Esophagus mucosa (tissue), 1 donor: Measurements from ENCODE around the gene ZNF516. TPM values are rescaled to one million over a fixed set of nuclear protein-coding genes. Genes with fewer than 3 reads are reported as not detected.
A peak's percentile ranks its signal among the peaks of the same experiment; 100 is the strongest.

Source experiments
- ATAC-seq: fragments of 200-7000 bp; cut with Tn5 transposase; one replicate; pipeline ENCODE4 v1.9.1; 2020
- total RNA-seq: library from RNA; stranded (reverse); gene quantifications from one replicate; pipeline ENCODE4 v1.2.4, GENCODE V29; 2023
- donor health status: DM: yes; HTN: yes; CAD: no.

Gene ZNF516
- total RNA-seq, 1 donor from 2014 or later = 19.3 TPM

DNA sequence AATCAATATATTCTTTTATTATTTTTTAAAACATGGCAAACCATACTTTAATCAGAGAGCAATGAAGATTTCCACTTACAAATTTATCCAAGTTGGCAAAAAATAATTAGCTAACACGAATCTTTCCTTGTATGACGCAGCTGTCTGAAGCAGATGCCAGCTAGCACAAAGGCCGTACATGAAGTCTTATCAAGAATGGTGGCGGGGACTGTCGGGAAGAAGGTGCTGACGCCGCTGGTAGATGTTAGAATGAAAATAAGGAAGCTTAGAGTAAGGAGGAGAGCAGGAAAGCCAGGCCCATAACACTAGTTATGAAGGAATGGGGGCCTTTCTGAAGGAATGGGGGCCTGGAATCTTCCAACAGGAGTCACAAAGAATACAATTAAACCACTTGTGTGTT is 96.7 kb downstream of the ZNF516 start:
- ATAC-seq = no peak

DNA sequence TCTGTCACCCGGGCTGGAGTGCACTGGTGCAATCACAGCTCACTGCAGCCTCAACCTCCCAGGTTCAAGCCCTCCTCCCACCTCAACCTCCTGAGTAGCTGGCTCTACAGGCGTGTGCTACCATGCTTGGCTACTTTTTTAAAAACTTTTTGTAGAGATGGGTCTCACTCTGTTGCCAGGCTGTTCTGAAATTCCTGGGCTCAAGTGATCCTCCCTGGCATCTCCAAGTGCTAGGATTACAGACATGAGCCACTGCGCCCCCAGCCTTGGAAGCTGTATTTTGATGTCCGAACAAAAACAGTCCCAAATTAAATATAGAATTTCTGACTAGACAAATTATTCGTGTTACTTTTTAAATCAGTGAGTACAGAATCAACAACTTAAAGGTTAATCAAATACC is 97.4 kb downstream of the ZNF516 start:
- no peak for ATAC-seq

DNA sequence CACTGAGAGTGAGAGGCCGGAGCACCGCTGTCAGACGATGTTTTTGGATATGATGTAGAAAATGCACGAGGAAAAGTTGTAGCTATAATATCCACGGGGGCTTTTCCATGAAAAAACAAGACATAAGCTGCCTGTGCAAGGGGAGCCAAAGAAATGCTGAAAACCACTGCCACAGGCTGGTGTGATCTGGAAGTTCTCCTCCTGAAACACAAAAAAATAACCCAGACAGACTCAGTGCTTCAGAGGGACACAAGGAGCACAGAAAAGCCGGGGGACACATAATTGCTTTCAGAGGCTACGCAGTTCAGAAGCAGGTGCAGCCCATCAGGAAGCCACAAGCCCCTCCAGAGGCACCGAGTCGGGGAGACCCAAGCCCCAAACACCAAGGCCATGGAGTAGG is 98.2 kb downstream of the ZNF516 start:
- no peak for ATAC-seq

DNA sequence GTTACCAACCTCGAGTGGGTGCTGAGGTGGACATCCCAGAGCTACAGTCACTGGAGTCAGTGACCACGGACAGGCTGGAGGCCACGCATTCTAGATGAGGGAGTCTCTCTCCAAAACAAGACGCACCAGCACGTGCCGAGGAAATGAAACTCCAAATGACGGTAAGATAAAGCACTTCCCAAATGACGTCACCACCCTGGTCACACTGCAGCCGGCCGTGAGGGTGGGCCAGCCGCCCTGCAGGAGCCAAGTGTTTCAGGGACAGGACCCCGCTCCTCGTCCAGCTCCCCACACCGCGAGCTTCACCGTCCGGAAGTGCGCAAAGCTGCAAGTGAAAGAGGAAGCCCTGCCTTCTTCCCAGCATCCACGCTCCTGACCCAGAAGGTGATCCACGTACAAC is 99.4 kb downstream of the ZNF516 start:
- ATAC-seq = no peak

DNA sequence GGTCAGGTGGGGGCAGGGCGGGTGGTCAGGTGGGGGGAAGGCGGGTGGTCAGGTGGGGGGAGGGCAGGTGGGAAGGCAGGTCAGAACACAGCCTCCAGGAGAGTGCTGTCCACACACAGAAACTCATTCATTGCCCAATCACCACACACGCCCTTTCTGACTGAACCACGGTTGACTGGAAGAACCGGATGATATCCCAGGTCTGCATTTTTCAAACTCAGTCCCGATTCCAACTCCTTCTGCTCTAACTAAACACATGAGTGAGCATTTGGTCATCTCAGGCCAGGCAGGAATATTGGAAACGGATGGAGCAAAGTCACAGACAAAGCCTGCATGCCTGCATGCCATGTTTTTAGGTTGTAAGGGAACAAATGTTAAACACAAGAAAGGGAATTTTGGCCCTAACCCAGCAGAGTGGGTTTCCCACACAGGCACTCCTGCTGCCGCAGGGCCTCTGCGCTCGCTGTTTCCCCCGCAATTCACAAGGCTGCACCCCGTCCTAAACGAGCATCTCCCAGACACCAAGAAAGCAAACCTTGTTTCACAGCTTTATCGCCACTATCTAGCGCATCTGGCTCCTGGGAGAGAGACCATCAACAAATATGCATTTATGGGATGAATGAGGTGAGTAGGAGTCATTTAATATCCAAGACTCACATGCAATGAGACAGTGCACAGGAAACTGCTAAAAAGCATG is 100.1 kb downstream of the ZNF516 start:
- ATAC-seq = peak; percentile 96

DNA sequence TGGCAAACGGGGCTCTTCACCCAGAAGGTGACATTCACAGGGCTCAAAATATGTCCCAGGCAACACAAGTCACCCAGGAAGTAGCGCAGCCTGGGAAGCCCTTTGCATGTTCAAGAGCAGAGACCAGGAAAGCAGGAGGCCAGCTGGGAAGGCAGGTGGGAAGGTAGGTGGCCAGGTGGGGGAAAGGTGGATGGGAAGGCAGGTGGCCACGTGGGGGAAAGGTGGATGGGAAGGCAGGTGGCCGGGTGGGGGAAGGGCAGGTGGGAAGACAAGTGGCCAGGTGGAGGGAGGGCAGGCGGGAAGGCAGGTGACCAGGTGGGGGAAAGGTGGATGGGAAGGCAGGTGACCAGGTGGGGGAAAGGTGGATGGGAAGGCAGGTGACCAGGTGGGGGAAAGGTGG is 102.7 kb downstream of the ZNF516 start:
- ATAC-seq = no peak

DNA sequence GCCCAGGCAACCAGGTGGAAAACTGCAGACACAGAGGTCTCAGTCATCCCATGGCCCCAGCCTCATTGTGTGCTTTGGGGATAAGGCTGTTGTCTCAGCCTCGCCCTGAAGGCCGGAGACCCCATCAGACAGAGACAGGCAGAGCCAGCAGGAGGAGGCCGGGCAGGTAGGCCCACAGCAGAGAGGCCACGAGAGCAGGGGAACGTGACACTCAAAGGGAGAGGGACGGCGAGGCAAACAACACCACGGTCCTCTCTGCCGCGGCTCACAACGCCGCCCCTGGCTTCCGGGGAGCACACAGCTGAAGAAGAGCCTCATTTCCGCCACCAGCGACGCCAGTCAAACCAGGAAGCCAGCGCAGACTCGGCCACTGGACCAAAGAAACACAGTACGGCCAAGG is 103.3 kb downstream of the ZNF516 start:
- no peak for ATAC-seq

DNA sequence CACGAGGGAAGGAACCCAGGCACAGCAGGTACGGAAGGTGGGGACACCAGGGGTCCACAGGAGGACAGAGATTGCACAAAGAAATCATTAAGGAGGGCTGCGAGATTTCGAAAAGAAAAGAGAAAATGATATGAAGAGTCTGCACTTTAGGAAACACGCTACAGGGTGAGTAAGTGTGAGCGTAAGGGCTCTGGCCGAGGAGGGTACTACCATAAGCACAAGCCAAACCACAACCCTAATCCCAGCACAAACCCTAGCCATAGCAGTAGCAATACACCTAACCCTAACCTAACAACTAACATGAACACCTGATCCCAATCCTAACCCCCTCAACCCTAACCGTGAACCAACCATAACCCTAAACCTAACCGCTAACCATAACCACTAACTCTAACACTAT is 104.0 kb downstream of the ZNF516 start:
- ATAC-seq = no peak

DNA sequence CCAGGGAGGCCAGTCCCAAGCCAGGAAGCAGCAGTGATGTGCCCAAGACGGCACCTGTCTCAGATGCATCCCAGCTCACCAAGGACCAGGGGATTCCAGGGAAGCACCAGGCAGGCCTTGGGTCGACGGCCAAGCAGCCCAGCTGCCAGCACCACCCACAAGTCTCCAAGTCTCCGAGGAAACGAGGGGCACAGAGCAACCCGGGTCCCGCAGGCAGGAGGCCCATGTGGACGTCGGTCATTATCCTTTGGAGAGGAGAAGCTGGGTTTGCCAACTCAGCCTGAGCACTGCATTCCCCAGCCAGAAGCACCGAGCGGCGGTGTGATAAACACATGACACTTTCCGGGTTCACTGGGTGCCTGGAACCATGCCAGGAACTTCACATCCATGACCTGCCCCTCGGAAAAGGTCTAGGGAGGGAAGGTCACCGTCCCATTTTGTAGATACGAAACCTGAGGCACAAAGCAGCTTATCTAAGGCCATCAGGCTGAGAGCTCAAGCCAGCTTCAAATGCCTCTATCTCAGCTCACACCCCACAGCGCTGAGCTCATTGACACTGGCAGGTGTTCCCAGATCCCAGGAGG is 104.5 kb downstream of the ZNF516 start:
- no peak for ATAC-seq

DNA sequence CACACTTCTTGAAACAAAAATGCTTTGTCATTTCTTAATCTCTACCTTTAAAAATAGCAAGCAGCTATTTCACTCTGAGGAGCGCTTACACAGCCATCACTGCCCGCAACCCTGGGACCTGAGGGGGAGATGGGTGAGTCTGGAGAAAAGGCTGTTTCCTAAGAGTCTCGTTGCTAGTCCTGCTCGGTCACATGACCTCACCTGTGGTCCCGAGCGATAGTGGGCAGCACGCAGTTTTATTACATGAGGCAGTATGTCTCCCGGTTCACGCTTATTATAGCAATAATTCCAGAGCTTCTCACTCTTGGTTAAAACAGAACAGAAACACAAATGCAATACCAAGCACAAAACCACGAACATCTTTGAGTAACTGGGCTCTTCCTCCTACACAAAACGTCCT is 105.3 kb downstream of the ZNF516 start:
- no peak for ATAC-seq

DNA sequence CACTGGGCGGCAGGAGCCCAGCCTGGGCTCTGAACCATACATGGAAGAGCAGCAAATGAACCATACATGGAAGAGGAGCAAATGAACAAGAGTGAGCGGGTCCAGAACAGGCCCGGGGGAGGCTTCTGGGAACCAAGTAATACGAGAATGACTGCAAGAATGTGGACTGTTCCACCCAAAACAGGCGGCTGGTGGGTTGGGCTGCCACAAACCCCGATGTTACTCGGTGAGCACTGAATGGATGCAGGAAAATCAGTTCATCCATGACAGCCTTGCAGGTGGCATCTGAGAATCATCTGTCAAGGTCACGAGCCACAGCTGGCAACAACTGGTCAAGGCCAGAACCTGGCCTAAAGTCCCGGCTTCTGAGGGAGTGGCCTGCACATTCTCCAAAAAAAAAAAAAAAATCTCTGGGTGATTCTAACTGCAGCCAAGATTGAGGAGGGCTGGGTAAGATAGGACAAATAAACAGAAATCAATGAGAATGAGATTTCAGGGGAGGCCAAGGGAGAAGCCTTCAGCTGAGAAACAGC is 106.1 kb downstream of the ZNF516 start:
- ATAC-seq = no peak

DNA sequence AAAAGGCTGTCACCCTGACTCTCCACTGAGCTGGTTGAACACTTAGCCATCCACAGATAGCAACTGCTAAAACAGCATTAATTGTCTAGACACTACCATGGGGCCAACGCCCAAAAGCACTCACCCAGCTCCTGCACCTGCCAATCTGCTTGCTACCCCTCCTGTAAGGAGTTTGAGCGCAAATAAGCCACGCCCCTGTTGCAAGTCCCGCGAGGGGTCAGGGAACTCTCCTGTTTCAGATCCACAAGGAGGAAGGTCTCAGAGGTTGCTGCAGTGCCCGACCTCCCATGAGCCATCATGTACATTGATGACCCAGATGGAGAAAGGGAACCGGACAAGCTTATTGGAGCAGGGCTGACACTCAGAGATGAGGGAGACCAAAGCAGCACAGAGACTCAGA is 106.8 kb downstream of the ZNF516 start:
- no peak for ATAC-seq

DNA sequence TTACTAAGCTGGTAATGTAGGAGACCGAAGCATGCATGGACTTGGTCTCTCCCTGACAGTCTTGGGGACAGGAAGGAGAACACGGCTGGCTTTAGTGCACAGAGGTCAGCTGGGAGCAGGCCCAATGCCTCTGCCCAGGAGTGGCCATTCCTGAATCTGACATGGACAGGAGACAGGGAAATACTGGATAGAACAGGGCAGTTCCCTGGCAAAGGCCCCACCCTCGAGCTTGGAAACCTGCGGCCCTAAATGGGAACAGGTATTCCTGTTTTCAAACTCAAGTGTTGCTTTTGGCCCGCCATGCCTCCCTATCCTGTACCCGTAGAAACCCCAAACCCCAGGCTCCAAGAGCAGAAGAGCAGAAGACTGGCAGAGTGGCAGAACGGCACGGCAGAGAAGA is 107.4 kb downstream of the ZNF516 start:
- ATAC-seq = peak; percentile 36

DNA sequence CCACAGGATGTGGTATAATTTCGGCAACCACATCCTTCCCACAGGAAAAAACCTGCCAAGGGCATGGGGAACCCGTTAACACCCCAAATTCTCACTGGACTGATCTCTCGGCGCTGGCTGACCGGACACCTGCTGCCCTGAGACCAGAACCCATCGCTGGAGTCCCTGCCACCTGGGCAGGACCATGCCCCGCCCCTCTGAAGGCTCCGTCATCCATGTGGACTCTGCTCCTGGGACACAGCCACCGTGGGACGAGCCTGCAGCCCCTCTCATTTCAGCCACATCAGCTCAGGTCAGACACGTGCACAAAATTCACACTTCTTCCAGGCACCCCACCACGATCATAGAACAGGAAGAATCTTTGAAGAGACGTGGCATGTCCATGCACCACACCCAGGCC is 108.2 kb downstream of the ZNF516 start:
- ATAC-seq = no peak

DNA sequence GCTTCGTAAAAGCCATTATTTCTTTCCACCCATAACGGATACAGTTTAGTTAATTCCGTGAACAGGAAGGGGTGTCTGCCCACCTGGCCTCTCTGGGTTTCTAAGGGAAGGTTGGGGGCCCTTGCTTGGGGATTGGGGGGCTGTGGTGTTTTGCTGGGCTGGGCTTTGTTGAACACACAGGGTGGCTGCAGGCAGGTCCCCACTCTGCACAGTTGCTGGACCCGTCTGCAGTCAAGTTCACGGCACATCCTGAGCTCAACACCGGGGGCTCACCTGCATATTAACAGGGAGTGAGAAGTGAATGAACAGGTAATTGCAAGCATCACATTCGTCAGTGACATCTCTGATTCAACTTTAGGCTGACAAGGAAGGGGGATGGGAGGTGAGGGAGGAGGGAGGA is 109.0 kb downstream of the ZNF516 start:
- ATAC-seq = no peak

DNA sequence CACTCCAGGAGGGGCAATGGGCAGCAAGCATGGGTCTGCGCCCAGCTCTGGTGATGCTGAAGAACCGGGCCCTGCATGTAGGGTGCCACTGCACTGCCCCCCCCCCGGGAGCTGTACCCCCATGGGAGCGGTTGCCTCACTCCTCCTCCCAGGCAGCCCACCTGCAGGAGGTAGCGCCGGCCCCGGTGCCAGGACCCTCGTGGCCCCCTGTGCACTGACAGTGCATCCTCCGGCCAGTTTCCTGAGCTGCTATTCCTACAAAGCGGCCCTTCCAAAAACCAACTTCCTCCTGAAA is 109.4 kb downstream of the ZNF516 start:
- no peak for ATAC-seq

DNA sequence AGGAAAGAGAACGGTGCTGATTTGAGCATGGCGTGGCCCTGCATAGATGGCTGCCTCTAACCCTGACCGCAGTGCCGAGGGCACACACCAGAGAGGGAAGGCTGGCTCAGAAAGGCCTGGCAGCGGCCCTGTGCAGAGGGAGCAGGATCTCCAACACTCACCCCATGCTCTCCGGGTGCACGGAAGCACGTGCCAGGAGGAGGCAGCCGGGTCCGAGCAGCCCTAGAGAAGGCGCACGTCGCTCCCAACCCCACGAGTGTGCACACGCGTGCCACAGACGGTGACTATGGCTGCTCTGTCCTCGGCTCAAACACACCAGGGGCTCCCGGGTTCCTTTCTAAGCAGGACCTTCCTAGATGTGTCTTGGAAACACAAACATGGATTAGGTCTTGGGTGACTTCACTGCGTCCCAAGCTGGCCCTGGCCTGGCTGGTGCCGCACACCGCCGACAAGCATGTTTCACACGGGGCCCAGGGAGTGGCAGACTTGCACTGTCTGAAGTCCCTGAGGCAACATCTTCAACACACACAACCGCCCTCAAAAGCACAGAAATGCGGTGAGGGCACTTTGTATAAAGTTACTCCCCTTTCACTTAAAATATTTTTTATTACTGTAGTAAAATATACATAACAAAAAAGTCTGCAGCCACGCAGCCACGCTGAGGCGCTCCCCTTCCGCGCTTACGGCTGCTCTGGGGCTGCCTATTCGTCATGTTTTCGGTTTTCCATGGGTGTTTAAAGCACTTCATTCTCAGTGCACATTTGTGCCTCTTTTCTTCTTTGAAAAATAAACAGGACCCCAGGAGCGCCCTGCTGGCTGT is 110.0 kb downstream of the ZNF516 start:
- no peak for ATAC-seq

DNA sequence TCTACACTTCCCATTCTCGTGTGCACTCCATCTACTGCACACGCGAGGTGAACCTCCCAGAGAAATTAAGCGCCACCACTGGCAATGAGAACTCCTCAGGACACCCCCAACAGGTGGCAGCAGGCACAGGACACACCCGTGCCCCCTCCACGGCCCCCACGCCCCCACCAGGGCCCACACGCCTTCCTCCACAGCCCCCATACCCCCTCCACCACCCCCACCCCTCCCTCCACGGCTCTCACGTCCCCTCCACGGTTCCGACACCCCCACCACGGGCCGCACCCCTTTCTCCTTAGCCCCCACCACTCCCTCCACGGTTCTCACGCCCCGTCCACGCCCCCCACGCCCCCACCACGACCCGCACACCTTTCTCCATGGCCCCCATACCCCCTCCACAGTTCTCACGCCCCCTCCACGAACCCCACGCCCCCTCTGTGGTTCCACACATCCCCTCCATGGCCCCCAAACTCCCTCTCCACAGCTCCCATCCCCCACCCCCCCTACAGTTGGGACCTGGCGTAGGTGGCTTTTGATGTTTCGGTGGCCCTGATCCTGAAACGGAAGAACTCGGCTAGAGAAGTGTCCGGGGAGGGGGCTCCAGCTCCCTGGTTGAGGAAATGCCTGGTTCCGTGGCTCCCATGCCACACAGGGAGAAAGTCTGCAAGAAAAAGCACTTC is 110.8 kb downstream of the ZNF516 start:
- no peak for ATAC-seq

DNA sequence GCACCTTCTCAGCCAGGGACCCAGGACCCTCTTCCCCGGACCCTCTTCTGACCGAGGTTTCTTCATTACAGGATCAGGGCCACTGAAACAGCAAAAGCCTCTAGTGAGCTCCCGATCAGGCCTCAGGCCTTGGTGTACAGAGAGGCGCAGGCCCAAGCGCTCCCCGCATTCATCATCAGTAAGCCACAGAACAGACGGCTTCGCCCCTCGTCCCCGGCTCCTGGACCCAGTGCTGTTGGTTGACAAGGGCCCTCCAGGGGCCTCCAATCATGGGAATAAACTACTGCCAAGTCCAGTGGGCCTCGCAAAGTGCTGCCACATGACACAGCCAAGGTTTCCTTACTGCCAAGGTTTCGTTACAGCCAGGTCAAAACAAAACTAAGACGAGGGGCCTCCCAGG is 111.4 kb downstream of the ZNF516 start:
- ATAC-seq = no peak

DNA sequence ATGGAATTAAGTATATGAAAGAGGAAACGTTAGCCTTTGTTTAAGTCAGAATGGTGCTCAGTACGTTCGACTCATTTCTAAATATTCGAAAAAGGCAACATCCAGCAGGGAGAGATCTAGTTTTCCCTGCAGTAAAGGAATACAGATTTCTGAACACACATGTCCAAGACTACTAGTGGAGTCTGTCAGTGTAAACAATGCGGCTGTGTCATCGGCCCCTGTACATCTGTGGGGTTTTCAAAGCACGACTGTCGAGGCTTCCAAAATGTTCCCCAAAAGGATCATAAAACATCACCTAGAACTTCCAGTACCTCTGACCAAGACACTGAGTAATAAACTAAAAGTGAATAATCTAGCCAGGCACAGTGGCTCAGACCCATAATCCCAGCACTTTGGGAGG is 112.8 kb downstream of the ZNF516 start:
- no peak for ATAC-seq

DNA sequence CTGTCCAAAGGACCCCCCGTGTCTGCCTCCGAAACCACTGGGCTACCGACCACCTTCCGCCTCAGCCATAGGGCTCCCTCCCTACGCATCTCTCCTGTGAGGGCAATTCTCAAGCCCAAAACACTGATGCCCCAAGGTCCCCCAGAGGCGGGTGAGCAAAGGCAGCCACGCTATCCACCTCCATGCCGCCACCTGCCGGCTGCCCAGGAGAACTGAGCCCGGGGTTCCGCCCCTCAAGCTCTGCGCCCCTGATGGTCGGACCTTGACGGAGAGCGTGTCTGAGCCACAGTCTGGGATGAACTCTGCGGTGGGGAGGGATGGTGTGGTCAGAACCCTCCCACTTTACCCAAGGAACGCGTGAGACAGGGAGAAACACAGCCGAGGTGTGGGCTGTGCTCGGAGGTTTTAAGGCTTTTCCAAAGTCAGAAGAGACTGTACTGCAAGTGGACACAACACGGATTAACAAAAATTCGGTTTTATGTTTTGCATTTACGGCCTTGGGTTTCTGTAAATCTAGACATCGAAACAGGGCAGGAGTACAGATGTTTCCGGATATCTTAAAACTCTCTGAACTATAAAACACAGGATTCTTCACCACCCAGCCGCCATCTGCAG is 114.1 kb downstream of the ZNF516 start:
- ATAC-seq = no peak

DNA sequence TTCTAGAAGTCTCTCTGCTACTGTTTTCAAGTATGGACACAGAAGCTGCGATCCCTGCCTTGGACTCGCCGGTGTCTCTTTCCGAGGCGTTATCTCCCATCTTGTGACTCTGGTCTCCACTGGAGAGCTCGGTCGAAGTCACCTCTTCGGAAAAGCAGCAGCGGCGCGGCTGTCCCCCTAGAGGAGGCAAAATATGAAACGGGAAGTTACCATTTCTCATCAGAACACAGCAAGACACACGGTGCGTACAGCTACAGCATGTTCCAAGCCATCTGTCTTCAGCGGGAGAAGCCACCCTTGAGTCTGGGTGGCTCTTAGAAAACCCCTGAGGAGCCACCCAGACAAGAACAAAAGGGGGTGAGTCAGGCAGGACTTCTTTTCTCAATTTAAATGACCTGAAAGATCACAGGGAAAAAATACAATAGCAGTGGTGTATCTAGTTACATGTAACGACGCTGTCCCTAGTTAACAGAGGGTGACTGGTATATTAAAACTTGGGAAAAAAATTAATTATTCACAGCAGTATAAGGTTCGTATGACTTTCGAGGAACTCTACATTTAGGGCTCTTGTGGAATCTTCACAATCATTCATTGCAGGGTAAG is 114.8 kb downstream of the ZNF516 start:
- ATAC-seq = no peak
